Lower leg skin (tissue), 4 donors: ENCODE data around the gene ZC3H7B. TPM values are rescaled to one million over a fixed set of nuclear protein-coding genes. Genes with fewer than 3 reads are reported as not detected.

Experiments used
- DNase-seq, 2 donors: peaks; one replicate each; pipeline ENCODE4 v3.0.0-alpha.2; 2019; ENCODE audit warnings: low spot score in 2 of 2
- H3K4me3 ChIP-seq: fragments of 200-600 bp; sonication (generic); 2 replicates; pipeline ENCODE4 v1.5.1; 2017; ENCODE audit warnings: mild to moderate bottlenecking, low read depth; ENCODE audit not compliant: poor library complexity, severe bottlenecking
- POLR2A ChIP-seq, 2 donors: fragments of 450-650 bp; IDR thresholded peaks; one replicate each; pipeline ENCODE4 v1.6.1; 2016 to 2017; ENCODE audit warnings: antibody characterized with exemption in 2 of 2, mild to moderate bottlenecking in 1 of 2, moderate library complexity in 1 of 2
- WGBS, 2 donors: methylation state at CpG; one replicate each; pipeline ENCODE4 v1.1.5; 2018; 5-methylcytosine and 5-hydroxymethylcytosine counted together
- intact Hi-C: fragments of 100-400 bp; cut with DNase I; formaldehyde crosslinking; loops from one replicate; pipeline ENCODE4 v1.15.0; 2023; ENCODE audit warnings: low total_unique reads
- total RNA-seq, 4 donors: library from RNA; depleted of rRNA; stranded (reverse); fragments of >200 nt; gene quantifications; one replicate each; pipeline ENCODE4 v1.1.0, GENCODE V29; 2016
- TF ChIP-seq, protein P1 (sequence below), 3 donors: fragments of 450-650 bp; IDR thresholded peaks; one replicate each; pipeline ENCODE4 v1.5.1; 2016; ENCODE audit warnings: antibody characterized with exemption in 3 of 3, mild to moderate bottlenecking in 3 of 3, moderate library complexity in 2 of 3

ZC3H7B gene
- total RNA-seq, 4 donors from 2014 or later, result 19.9 to 39.9 (median 31.2) TPM

DNA sequence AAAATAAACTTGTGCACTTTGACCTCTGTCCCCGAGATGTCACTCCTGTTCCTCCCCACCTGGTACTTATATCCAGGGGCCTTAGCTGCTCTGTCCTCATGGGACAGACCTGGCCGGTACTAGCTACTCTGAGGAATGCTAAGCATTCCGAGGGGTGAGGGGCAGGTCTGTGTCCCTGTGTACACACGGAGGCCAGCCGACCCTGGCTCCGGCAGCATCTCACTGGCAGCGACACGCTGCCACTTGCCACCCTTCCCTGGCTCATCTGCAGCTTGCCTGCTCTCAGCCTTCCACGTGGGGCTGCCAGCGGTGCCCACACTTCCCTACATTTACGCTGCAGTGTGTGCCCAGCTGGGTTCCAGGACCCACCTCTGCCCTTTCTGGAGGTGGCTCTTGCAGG is 58.8 kb downstream of the ZC3H7B start:
- H3K4me3 ChIP-seq, result no peak overlapping the region
- WGBS, 2 donors, result 59 to 68% methylated on average over 11 of the region's 11 CpGs
- TF ChIP-seq POLR2A (IDR thresholded peaks at IDR 0.05), result no peak
- TF ChIP-seq, protein P1, sequence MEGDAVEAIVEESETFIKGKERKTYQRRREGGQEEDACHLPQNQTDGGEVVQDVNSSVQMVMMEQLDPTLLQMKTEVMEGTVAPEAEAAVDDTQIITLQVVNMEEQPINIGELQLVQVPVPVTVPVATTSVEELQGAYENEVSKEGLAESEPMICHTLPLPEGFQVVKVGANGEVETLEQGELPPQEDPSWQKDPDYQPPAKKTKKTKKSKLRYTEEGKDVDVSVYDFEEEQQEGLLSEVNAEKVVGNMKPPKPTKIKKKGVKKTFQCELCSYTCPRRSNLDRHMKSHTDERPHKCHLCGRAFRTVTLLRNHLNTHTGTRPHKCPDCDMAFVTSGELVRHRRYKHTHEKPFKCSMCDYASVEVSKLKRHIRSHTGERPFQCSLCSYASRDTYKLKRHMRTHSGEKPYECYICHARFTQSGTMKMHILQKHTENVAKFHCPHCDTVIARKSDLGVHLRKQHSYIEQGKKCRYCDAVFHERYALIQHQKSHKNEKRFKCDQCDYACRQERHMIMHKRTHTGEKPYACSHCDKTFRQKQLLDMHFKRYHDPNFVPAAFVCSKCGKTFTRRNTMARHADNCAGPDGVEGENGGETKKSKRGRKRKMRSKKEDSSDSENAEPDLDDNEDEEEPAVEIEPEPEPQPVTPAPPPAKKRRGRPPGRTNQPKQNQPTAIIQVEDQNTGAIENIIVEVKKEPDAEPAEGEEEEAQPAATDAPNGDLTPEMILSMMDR (IDR thresholded peaks at IDR 0.05), result no peak
- no peak for DNase-seq
- intact Hi-C loops, result no loop called here

DNA sequence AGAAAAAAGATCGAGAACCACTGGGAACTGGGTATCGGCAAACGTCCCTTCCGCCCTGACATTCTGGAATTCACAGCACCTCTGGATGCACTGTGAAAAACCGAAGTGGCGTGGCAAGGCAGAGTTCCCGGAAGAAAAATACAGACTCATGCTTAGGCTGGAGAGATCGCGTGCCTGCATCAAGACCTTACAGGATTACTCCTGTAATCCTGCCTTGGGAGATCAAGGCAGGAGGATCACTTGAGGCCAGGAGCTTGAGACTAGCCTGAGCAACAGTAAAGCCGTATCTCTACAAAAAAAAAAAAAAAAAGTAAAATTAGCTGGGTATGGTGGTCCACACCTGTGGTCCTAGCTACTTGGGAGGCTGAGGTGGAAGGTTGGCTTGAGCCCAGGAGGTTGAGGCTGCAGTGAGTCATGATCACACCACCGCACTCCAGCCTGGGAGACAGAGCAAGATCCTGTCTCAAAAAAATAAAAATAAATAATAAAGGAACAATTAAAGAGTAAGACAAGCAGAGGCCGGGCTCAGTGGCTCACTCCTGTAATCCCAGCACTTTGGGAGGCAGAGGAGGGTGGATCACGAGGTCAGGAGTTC is 60.5 kb downstream of the ZC3H7B start:
- WGBS, 2 donors, result 90 to 91% methylated on average over 13 of the region's 13 CpGs
- H3K4me3 ChIP-seq, result no peak overlapping the region
- no peak for TF ChIP-seq POLR2A (IDR thresholded peaks at IDR 0.05)
- TF ChIP-seq, protein P1 (IDR thresholded peaks at IDR 0.05), result no peak
- intact Hi-C loops, result no loop called here
- no peak for DNase-seq

DNA sequence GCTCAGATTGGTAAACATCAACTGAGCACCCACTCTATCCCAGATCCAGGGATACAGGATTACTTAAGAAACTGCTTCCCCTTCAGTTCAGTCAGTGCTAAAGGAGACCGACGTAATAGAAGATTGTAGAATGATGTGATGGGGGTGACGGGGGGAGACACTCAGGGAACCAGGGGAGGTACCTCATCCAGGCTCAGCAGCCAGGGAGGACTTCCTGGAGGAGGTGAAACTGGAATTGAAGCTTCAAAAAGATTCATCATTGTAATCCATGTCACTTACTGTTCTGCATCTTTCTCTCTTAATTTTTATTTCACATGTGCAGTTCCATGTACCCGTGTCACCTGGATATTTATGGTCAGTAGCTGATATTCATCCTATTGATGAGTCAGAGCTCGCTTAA is 61.3 kb downstream of the ZC3H7B start:
- no peak for TF ChIP-seq POLR2A (IDR thresholded peaks at IDR 0.05)
- TF ChIP-seq, protein P1 (IDR thresholded peaks at IDR 0.05), result no peak
- no peak for DNase-seq
- 91 to 93% methylated on average over 5 of the region's 5 CpGs for WGBS, 2 donors
- no peak overlapping the region for H3K4me3 ChIP-seq
- intact Hi-C loops, result no loop called here

DNA sequence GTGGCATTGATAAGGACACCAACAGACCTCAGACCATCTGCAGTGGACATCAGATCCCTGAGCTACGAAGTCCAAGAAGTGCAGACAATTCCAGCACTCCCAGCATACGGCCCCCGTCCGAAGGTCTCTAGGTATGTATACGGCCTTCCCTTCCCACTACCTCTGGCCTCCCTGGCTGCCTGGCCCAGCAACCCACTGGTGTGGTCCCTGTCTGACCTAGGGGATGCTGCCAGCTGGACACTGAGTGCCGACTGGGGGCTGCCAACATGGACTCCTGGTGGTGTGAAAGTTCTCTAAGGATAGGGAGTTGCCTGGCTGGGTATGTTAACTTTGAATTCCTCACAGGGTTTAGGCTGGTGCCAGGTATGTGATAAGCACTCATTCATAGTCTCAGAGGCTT is 62.9 kb downstream of the ZC3H7B start:
- intact Hi-C loops, result no loop called here
- TF ChIP-seq, protein P1 (IDR thresholded peaks at IDR 0.05), result no peak
- TF ChIP-seq POLR2A (IDR thresholded peaks at IDR 0.05), result no peak
- H3K4me3 ChIP-seq, result no peak overlapping the region
- DNase-seq, result no peak
- WGBS, 2 donors, result 83 to 97% methylated on average over 5 to 6 of the region's 6 CpGs

DNA sequence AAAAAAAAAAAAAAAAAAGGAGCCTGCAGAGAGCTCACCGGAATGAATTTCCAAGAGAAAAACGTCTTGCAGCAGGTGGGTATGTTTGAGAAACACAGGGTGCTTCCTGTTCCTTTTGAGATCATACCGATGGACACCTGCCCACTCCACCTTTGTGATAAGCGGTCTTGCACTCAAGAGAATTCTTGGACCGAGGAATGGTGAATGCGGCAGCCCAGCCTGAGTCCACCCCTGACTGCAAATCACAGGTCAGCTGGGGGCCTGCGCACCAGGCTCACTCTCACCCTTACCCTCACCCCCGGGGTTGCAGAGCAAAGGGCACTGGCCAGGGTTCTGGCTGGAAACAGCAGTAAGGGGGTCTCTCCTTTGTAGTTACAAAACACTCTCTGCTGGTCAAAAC is 63.6 kb downstream of the ZC3H7B start:
- H3K4me3 ChIP-seq, result no peak overlapping the region
- DNase-seq, result no peak
- intact Hi-C loops, result no loop called here
- TF ChIP-seq POLR2A (IDR thresholded peaks at IDR 0.05), result no peak
- TF ChIP-seq, protein P1 (IDR thresholded peaks at IDR 0.05), result no peak
- 67 to 74% methylated on average over 8 of the region's 8 CpGs for WGBS, 2 donors

DNA sequence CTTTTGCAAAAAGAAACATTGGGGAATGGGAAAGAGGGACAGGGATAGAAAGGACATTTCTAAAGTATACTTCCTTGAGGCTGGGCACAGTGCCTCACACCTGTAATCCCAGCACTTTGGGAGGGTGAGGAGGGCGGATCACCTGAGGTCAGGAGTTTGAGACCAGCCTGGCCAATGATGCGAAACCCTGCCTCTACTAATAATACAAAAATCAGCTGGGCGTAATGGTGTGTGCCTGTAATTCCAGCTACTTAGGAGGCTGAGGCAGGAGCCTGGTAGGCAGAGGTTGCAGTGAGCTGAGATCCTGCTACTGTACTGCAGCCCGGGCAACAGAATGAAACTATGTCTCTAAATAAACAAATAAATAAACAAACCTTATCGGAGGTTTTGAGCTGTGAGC is 64.1 kb downstream of the ZC3H7B start:
- TF ChIP-seq POLR2A (IDR thresholded peaks at IDR 0.05), result no peak
- TF ChIP-seq, protein P1 (IDR thresholded peaks at IDR 0.05), result no peak
- WGBS, 2 donors, result 54 to 58% methylated on average over 5 of the region's 5 CpGs
- DNase-seq, result no peak
- H3K4me3 ChIP-seq, result no peak overlapping the region
- intact Hi-C loops, result no loop called here
